ENCODE results near the gene HRH3. TPM values are rescaled to one million over a fixed set of nuclear protein-coding genes. Genes with fewer than 3 reads are reported as not detected.

HRH3 gene
- total RNA-seq, 1 experiment from 2014 or later = not detected

GRCh38 chr20:62183426-62184142 is 36.5 kb downstream of the HRH3 start:
- DNase-seq (ENCODE audit: extremely low read depth, low read depth) = no peak

DNA sequence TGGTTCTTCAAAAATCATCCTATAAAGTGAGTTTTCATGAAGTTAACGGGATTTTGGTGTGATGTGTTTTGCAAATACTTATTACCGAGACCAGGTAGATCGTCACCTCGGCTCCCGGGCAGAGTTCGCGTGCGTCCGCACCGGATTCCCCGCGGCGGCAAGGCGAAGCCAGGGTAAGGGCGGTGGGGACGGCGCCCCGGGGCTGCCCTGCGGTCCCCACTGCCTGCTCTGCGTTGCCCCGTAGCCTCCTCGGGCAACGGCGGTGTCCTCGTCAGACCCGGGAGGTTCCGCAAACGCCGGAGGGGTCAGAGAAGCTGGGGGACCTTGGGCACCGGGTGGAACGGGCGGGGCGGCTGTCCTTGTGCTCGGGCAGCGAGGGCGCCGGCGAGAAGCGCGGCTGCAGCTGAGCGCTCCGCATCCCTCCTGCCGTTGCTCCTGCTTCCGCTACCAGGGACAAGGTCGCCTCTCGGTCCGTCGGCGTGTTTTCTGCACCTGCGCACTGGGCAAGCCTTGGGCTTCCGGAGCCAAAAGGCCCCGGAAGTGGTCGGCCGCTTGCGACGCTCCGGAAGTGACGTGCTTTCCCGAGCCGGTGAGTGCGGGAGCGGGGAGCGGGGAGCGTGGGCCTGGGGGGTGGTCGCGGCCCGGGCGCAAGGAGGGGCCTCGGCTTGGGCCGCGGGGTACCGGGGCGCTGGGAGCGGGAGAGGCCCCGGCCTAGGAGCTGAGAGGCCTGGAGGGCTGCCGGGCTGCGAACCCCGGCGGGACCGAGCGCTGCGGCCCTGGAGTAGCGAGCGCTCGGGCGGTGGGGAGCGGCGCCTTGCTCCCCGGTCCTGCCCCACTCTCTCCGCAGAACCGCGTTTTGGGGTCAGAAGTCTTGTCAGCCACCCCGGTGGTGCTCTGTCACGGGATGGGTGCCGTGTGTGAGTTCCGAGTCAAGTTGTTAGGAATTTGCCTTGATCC is 37.3 kb downstream of the HRH3 start, which contains the start of gene MTG2:
Gene MTG2, plus strand, starts transcription at position 560 of the 957 bp plus-strand sequence. CDS start 10,393 bp downstream, outside the sequence.
- peak; percentile 95 for DNase-seq (ENCODE audit: extremely low read depth, low read depth)

GRCh38 chr20:62181808-62182207 is 38.3 kb downstream of the HRH3 start:
- DNase-seq (ENCODE audit: extremely low read depth, low read depth) = no peak

- no peak for DNase-seq (ENCODE audit: extremely low read depth, low read depth)
Observed at GRCh38 chr20:62179162-62179504, 40.9 kb downstream of the HRH3 start.

- no peak for DNase-seq (ENCODE audit: extremely low read depth, low read depth)
Observed at GRCh38 chr20:62178316-62179161, 41.5 kb downstream of the HRH3 start.

- DNase-seq (ENCODE audit: extremely low read depth, low read depth) = no peak
Observed at GRCh38 chr20:62177307-62177706, 42.8 kb downstream of the HRH3 start.

DNA sequence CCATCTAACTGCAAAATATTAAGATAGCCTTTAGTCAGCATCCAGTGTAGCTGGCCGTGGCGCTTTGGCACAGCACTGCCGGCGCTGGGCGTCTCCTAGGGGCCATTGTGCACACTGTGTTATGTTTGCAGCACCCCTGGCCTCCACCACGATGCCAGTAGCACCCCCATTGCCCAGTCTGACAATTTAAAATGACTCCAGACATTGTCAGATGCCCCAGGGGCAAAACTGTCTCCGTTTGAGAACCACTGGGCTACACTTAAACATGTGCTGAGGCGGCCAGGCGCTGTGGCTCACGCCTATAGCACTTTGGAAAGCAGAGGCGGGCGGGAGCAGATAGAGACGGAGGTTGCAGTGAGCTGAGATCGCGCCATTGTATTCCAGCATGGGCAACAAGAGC is 43.2 kb downstream of the HRH3 start:
- DNase-seq (ENCODE audit: extremely low read depth, low read depth) = no peak

- no peak for DNase-seq (ENCODE audit: extremely low read depth, low read depth)
Observed at GRCh38 chr20:62175711-62176110, 44.4 kb downstream of the HRH3 start.

- DNase-seq (ENCODE audit: extremely low read depth, low read depth) = no peak
Observed at GRCh38 chr20:62174870-62175624, 45.0 kb downstream of the HRH3 start.

GRCh38 chr20:62174021-62174804 is 45.9 kb downstream of the HRH3 start:
- no peak for DNase-seq (ENCODE audit: extremely low read depth, low read depth)

DNA sequence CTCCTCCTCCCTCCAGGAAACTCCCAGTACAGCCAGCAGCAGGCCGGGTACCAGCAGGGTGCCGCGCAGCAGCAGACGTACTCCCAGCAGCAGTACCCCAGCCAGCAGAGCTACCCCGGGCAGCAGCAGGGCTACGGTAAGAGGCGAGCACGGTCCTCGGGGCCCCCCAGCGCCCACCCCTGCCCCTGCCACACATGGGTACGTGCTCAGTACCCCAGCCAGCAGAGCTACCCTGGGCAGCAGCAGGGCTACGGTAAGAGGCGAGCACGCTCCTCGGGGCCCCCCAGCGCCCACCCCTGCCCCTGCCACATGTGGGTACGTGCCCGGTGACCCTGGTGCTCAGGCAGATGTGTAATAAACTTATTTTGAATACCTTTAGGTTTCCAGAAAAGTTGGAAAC is 47.4 kb downstream of the HRH3 start:
- no peak for DNase-seq (ENCODE audit: extremely low read depth, low read depth)

- no peak for DNase-seq (ENCODE audit: extremely low read depth, low read depth)
Observed at GRCh38 chr20:62171245-62171644, 48.8 kb downstream of the HRH3 start.

GRCh38 chr20:62170536-62170935 is 49.5 kb downstream of the HRH3 start:
- no peak for DNase-seq (ENCODE audit: extremely low read depth, low read depth)

DNA sequence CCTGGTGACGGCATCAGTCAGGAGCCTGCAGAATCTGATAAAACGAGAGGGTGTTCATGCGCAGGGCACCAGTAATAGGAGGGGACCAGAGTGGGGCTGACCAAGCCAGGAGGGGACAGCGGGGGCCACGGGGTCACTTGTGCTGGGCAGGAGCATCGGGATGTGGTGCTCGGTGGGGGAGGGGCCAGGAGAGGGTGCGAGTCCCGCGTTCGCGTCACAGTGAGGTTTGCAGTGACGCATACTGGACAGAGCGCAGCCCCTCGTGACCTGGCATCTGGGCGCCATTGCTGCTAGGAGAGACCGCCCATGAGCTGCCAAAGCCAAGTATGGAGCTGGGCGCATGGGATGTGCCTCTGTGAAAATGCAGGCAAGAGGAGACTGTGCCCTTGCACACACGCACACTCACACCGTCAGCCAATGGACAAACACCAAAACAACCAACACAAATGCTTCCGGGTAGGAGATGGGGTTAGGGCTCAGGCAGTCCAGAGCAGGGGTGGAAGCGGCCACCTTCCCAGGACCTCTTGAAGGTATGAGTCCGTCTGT is 51.1 kb downstream of the HRH3 start:
- DNase-seq (ENCODE audit: extremely low read depth, low read depth) = no peak

- no peak for DNase-seq (ENCODE audit: extremely low read depth, low read depth)
Observed at GRCh38 chr20:62168061-62168460, 52.0 kb downstream of the HRH3 start.

DNA sequence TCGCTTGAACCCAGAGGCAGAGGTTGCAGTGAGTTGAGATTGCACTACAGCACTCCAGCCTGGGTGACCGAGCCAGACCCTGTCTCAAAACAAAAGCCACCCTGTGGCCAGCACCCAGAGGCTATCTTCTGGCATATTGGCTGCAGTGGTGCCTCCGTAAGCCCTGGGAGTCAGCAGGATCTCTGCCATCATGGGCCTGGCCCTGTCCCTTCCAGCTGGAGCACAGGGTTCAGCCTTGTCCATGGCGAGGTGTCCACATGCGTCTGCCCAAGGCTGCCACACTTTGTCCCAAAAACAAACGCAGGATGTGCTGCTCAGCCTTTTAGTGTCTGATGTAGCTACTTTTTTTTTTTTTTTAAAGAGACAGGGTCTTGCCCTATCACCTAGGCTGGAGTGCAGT is 52.6 kb downstream of the HRH3 start:
- DNase-seq (ENCODE audit: extremely low read depth, low read depth) = no peak

- DNase-seq (ENCODE audit: extremely low read depth, low read depth) = no peak
Observed at GRCh38 chr20:62165762-62166399, 54.2 kb downstream of the HRH3 start.
